Heart right ventricle (tissue), 16 donors: Measurements from ENCODE around the gene SKI. TPM values are rescaled to one million over a fixed set of nuclear protein-coding genes. Genes with fewer than 3 reads are reported as not detected.

Source experiments
- ATAC-seq, 8 donors: fragments of 200-7000 bp; cut with Tn5 transposase; one replicate each; pipeline ENCODE4 v1.9.1; 2020; ENCODE audit warnings: mild to moderate bottlenecking in 8 of 8, moderate library complexity in 8 of 8, moderate number of reproducible peaks in 1 of 8
- DNase-seq, 2 donors: peaks; one replicate each; pipeline ENCODE4 v3.0.0-alpha.2; 2020
- H3K27ac ChIP-seq, 10 donors: fragments of 200-600 bp; sonication (generic) in 2 of 10; one replicate each; pipeline versions ENCODE4 v1.5.0 to v1.8.0; 2020 to 2022; ENCODE audit warnings: mild to moderate bottlenecking in 3 of 10
- H3K27me3 ChIP-seq, 7 donors: fragments of 200-600 bp; one replicate each; pipeline ENCODE4 v1.8.0; 2021 to 2022; ENCODE audit warnings: mild to moderate bottlenecking in 2 of 7
- H3K36me3 ChIP-seq, 9 donors: fragments of 200-600 bp; sonication (generic) in 1 of 9; one replicate each; pipeline versions ENCODE4 v1.5.0 to v1.8.0; 2020 to 2022; ENCODE audit warnings: mild to moderate bottlenecking in 2 of 9
- H3K4me1 ChIP-seq, 9 donors: fragments of 200-600 bp; sonication (generic) in 1 of 9; one replicate each; pipeline versions ENCODE4 v1.5.0 to v1.8.0; 2020 to 2022; ENCODE audit warnings: mild to moderate bottlenecking in 4 of 9
- H3K4me3 ChIP-seq, 10 donors: fragments of 200-600 bp; sonication (generic) in 2 of 10; one replicate each; pipeline versions ENCODE4 v1.5.0 to v1.8.0; 2020 to 2022; ENCODE audit warnings: mild to moderate bottlenecking in 7 of 10, moderate library complexity in 2 of 10
- H3K9me3 ChIP-seq, 11 donors: fragments of 200-600 bp in 10 of 11; sonication (generic) in 2 of 11; one replicate each; pipeline versions ENCODE4 v1.5.0 to v1.8.0; 2013 to 2022; ENCODE audit warnings: mild to moderate bottlenecking in 2 of 11, control low read depth in 1 of 11, moderate library complexity in 1 of 11
- CTCF ChIP-seq, 9 donors: fragments of 200-600 bp; sonication (generic) in 2 of 9; IDR thresholded peaks; one replicate each; pipeline versions ENCODE4 v1.5.0 to v1.8.0; 2021 to 2022; ENCODE audit warnings: antibody characterized with exemption in 9 of 9, mild to moderate bottlenecking in 5 of 9, moderate library complexity in 1 of 9
- WGBS, 2 donors: extraction: QIAGEN DNeasy Blood & Tissue Kit; methylation state at CpG; one replicate each; pipeline ENCODE4 v1.1.7; 2013; ENCODE audit warnings: inconsistent platforms in 1 of 2; 5-methylcytosine and 5-hydroxymethylcytosine counted together
- intact Hi-C, 10 donors: fragments of 100-400 bp; cut with DNase I; formaldehyde crosslinking; loops; one replicate each; pipeline versions ENCODE4 v1.11.1 to v1.14.2; 2022
- polyA plus RNA-seq, 2 donors: library from polyadenylated mRNA; stranded (reverse); fragments of 200-250 nt; gene quantifications; one replicate each; pipeline ENCODE4 v1.2.3, GENCODE V29; 2013
- total RNA-seq, 10 donors: library from RNA; stranded (reverse); fragmentation: NEBNext Ultra II Directional in 3 of 10; extraction: Animal tissue kit (Norgen Biotek cat#: 25700) in 3 of 10; gene quantifications; one replicate each; pipeline versions ENCODE4 v1.2.1 to v1.2.4, GENCODE V29; 2021 to 2023
- donor health status: Arrhythmogenic right ventricular cardiomyopathy.
- donor health status: ischemic (EF 13 %, LVEDD 7.1; RV severe dilation, severe dysfunction).
- donor health status: healthy with polysubstance abuse.
- donor health status: DM: no; HTN: yes; CAD: no.
- donor health status: DM: no; HTN: no; CAD: no.
- donor health status: ischemic (EF 25% LVEDD 6.9; RV normal size, moderate dysfunction).
- donor health status: ischemic (EF 25% LVEDD 5.7; RV mildly dilated, moderate dysfunction).
- donor health status: healthy.
- donor health status: DM: yes; HTN: yes; CAD: no.
- donor health status: Ischemic cardiomyopathy.
- donor health status: ischemic (EF 35%, LVEDD 5.7; RV mildly dilated, moderate dysfunction).
- donor health status: nonischemic (EF 11% LVEDD 7.7; RV severe dilation, severe dysfunction).
- donor health status: DM: yes; HTN: yes; CAD: no.
- donor health status: PGD.
- donor health status: ischemic (EF 29% LVEDD 5.4; RV normal size, mild dysfunction).
- donor health status: nonischemic (EF 23%, LVEDD 6.1; RV moderate dilation, normal function).

Gene SKI
- total and polyA plus RNA-seq, 12 donors, result 13.8 to 50.9 (median 35.6) TPM

DNA sequence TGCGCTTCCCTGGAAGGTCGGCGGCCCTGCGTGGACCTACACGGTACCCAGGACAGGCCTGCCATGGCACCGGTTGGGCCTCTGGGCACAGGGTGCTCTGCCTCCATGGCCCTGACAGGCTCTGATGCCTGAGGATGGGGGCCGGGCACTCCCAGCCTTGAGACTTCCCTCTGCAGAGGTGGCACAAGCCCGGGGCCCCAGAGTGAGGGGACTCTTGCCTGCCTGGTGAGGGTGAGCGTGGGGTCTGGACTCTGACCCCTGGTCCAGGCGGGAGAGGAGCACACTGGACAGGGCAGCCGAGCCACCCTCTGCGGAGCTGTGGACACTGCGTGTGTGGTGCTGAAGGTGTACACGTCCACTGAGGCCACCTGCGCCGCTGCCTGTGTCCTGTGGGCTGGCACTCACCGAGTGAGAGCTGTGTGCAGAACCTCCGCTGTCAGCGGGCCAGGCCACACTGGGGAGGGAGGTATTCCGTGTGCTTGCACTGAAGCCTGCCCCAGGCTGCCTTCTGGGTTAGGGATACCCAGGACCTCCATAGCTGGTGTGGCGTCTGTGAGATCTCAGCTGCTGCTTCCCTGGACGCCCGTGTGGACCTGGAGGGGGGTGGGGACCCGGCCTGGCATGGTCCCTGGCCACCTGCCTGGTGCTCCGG is 10.4 kb downstream of the SKI start:
- WGBS, 2 donors, result 65 to 69% methylated on average over 25 of the region's 25 CpGs
- H3K36me3 ChIP-seq, result peaks cover 0 to 27% (median 0%) of the 10 kb centered on the region in 9 donors
- H3K9me3 ChIP-seq, result no peaks in the 10 kb centered on the region
- H3K4me3 ChIP-seq, result no peak overlapping the region
- peak in 1 of 8 donors; percentile 1 for ATAC-seq
- DNase-seq, result no peak
- TF ChIP-seq CTCF (IDR thresholded peaks at IDR 0.05), result no peak
- intact Hi-C loops, result loop anchor here in 2 of 10 donors (10.0 kb wide), 2 partner anchors 56 to 66 kb away; no protein-coding TSS in a partner anchor
- H3K27ac ChIP-seq, result peak overlapping the region in 3 of 10 donors; percentile 34 to 56 (median 47)
- H3K27me3 ChIP-seq, result no peaks in the 10 kb centered on the region
- peaks cover 55 to 100% (median 98%) of the 10 kb centered on the region in 9 donors for H3K4me1 ChIP-seq

- intact Hi-C loops, result loop anchor here in 2 of 10 donors (10.0 kb wide), 2 partner anchors 56 to 66 kb away; no protein-coding TSS in a partner anchor
- H3K4me3 ChIP-seq, result no peak overlapping the region
Observed at GRCh38 chr1:2239013-2239370, 10.9 kb downstream of the SKI start.

GRCh38 chr1:2239384-2239985 is 11.4 kb downstream of the SKI start:
- H3K9me3 ChIP-seq, result no peaks in the 10 kb centered on the region
- H3K27me3 ChIP-seq, result no peaks in the 10 kb centered on the region
- TF ChIP-seq CTCF (IDR thresholded peaks at IDR 0.05), result no peak
- H3K27ac ChIP-seq, result peak overlapping the region in 5 of 10 donors; percentile 31 to 59 (median 37)
- H3K4me1 ChIP-seq, result peaks cover 53 to 100% (median 94%) of the 10 kb centered on the region in 9 donors
- DNase-seq, result no peak
- WGBS, 2 donors, result 83 to 85% methylated on average over 30 of the region's 30 CpGs
- intact Hi-C loops, result loop anchor here in 2 of 10 donors (10.0 kb wide), 2 partner anchors 55 to 65 kb away; no protein-coding TSS in a partner anchor
- peak overlapping the region in 2 of 10 donors; percentile 3 to 21 for H3K4me3 ChIP-seq
- peaks cover 0 to 27% (median 0%) of the 10 kb centered on the region in 9 donors for H3K36me3 ChIP-seq
- ATAC-seq, result no peak

More at GRCh38 chr1:2239013-2239370, 10.9 kb downstream of the SKI start:
- ATAC-seq (no peak), DNase-seq (no peak)
- TF ChIP-seq CTCF (IDR thresholded peaks at IDR 0.05), result no peak
- Histone ChIP-seq H3K27me3 (no peaks in the 10 kb centered on the region), H3K9me3 (no peaks in the 10 kb centered on the region), H3K36me3 (peaks cover 0 to 27% (median 0%) of the 10 kb centered on the region in 9 donors), H3K4me1 (peaks cover 53 to 100% (median 98%) of the 10 kb centered on the region in 9 donors), H3K27ac (no peak overlapping the region)
- WGBS, 2 donors, result 79 to 81% methylated on average over 6 of the region's 6 CpGs

GRCh38 chr1:2240270-2241156 is 12.4 kb downstream of the SKI start:
- Histone ChIP-seq H3K27ac (peak overlapping the region in 8 of 10 donors; percentile 6 to 59 (median 34)), H3K36me3 (peaks cover 0 to 27% (median 0%) of the 10 kb centered on the region in 9 donors), H3K9me3 (no peaks in the 10 kb centered on the region), H3K4me1 (peaks cover 49 to 96% (median 86%) of the 10 kb centered on the region in 9 donors), H3K27me3 (no peaks in the 10 kb centered on the region), H3K4me3 (peak overlapping the region in 5 of 10 donors; percentile 1 to 21 (median 3))
- WGBS, 2 donors, result 47% methylated on average over 30 of the region's 30 CpGs
- TF ChIP-seq CTCF (IDR thresholded peaks at IDR 0.05), result no peak
- DNase-seq (peak; percentile 79 to 85), ATAC-seq (peak; percentile 34 to 74 (median 64))
- intact Hi-C loops, result no loop called here
